Body of pancreas (tissue), 4 donors: ENCODE results near the gene PDGFD.

Experiments used
- POLR2A ChIP-seq, 3 donors: fragments of 450-650 bp; IDR thresholded peaks; one replicate each; pipeline ENCODE4 v1.6.1; 2016; ENCODE audit warnings: antibody characterized with exemption in 3 of 3, mild to moderate bottlenecking in 2 of 3
- TF ChIP-seq, protein P1 (sequence below), 7 experiments: fragments of 450-650 bp in 4 of 7; fragments of 200-600 bp in 3 of 7; sonication (generic) in 3 of 7; IDR thresholded peaks; one replicate each; pipeline ENCODE4 v1.5.1; 2016 to 2019; ENCODE audit warnings: antibody characterized with exemption in 7 of 7

DNA sequence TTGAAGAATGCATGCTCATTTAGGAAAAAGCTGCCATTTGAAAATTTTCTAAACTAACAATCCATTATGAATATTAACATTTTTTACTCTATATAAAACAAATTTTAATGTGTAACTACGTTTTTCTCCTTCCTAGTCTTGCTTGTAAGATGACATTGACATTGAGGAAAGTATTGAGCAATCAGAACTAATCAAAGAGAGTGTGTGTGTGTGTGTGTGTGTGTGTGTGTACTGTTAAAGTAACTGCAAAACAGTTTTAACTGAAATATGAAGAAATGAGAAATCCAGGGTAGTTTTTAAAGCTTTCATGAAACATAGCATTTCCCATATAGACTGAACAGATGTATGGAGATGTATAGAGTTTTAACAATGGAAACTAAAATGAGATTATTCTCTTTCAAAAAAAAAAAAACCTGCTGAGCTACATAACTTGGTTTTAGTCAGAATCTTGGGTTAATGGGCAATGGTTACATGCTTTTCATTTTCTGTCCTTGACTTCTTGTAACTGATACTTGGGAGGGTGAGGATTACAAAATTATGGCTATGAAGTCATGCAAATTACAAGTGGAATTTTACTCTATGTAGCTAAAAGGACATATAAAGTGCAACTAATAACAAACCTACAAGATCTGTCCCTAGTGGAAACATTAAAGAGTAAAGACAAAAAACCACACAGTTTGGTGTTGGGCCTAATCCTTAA is 2.0 kb downstream of the PDGFD start:
- TF ChIP-seq, protein P1, sequence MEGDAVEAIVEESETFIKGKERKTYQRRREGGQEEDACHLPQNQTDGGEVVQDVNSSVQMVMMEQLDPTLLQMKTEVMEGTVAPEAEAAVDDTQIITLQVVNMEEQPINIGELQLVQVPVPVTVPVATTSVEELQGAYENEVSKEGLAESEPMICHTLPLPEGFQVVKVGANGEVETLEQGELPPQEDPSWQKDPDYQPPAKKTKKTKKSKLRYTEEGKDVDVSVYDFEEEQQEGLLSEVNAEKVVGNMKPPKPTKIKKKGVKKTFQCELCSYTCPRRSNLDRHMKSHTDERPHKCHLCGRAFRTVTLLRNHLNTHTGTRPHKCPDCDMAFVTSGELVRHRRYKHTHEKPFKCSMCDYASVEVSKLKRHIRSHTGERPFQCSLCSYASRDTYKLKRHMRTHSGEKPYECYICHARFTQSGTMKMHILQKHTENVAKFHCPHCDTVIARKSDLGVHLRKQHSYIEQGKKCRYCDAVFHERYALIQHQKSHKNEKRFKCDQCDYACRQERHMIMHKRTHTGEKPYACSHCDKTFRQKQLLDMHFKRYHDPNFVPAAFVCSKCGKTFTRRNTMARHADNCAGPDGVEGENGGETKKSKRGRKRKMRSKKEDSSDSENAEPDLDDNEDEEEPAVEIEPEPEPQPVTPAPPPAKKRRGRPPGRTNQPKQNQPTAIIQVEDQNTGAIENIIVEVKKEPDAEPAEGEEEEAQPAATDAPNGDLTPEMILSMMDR (IDR thresholded peaks at IDR 0.05), result no peak
- no peak for TF ChIP-seq POLR2A (IDR thresholded peaks at IDR 0.05)
